ENCODE measurements around the gene PHACTR3.

The PHACTR3 gene

GRCh38 chr20:59813126-59813947 lies 209.0 kb downstream of the PHACTR3 start:
- TF ChIP-seq EZH2 (optimal IDR thresholded peaks at IDR 0.05; ENCODE audit: low read depth, low read length), result no peak
- TF ChIP-seq EZH2phosphoT487 (IDR thresholded peaks at IDR 0.05; ENCODE audit: low read length), result no peak
- TF ChIP-seq CTCF (IDR thresholded peaks at IDR 0.05; ENCODE audit: low read length), result no peak
- H3K79me2 ChIP-seq (ENCODE audit: low read length), result no peaks in the 10 kb centered on the region
- H3K27me3 ChIP-seq (replicated peaks; ENCODE audit: insufficient read depth, low read length), result no peaks in the 10 kb centered on the region

DNA sequence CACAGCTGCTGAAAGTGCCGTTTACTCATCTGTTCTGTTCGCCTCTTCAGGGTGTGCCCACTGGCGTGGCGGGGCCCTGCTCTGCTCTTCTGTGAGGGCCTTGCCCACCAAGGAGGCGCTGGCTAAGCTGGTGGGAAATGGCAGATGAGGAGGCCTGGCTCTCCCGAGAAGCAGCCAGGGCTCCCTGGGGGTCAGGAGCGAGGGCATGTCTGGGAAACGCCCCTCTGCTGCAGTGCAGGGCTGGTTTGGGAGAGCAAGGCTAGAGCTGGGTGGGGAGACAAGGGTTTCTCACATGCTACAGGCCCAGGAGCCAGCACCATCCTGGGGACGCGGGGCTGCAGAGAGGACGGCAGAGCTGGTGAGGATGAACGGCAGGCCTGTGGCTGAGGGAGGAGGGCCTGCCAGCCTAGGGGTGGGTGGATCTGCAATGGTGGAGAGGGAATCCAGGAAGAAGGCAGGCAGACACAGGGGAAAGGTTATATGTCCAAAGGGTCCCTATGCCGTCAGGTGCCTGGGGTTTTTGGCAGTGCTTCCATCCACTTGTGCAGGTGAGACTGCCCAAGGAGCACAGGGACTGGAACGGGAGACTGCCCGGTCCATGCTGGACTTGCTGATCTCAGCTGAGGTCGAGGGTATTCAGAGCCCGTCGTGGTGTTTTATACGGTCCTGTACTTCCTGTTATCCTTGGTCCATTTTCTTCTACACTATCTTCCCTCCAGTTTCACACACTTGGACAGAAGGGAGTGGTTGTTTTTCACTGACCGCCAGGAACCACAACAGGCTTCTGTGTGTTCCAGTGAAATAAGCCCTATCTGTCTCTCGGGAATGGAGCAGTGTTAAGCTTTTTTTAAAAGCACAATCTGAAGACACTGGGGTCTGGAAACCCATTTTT lies 209.9 kb downstream of the PHACTR3 start:
- Histone ChIP-seq H3K4me3 (ENCODE audit: low read length) (no peak overlapping the region), H2AFZ (ENCODE audit: low read length) (no peak overlapping the region), H3F3A (ENCODE audit: insufficient read depth, low read length) (peaks cover 5% of the 10 kb centered on the region), H3K4me2 (ENCODE audit: low read depth, low read length) (no peak overlapping the region), H3K79me2 (ENCODE audit: low read length) (no peaks in the 10 kb centered on the region), H3K9me2 (replicated peaks; ENCODE audit: insufficient read depth, low read length) (no peaks in the 10 kb centered on the region), H3K27ac (ENCODE audit: low read length) (no peak overlapping the region), H4K20me1 (ENCODE audit: insufficient read depth, low read length) (no peaks in the 10 kb centered on the region), H3K9ac (ENCODE audit: low read length) (no peak overlapping the region), H3K27me3 (replicated peaks; ENCODE audit: insufficient read depth, low read length) (peaks cover 4% of the 10 kb centered on the region; the same call in 1 of the 2 replicates), H3K36me3 (replicated peaks; ENCODE audit: insufficient read depth, low read length) (no peaks in the 10 kb centered on the region), H3K9me3 (replicated peaks; ENCODE audit: insufficient read depth, low read length) (no peaks in the 10 kb centered on the region), H3K4me1 (ENCODE audit: low read length) (peaks cover 6% of the 10 kb centered on the region)
- TF ChIP-seq EZH2phosphoT487 (IDR thresholded peaks at IDR 0.05; ENCODE audit: low read length) (no peak), CTCF (IDR thresholded peaks at IDR 0.05; ENCODE audit: low read length) (no peak)
- DNase-seq, result no peak

More at GRCh38 chr20:59813126-59813947, 209.0 kb downstream of the PHACTR3 start:
- Histone ChIP-seq H3K4me2 (ENCODE audit: low read depth, low read length) (no peak overlapping the region), H4K20me1 (ENCODE audit: insufficient read depth, low read length) (no peaks in the 10 kb centered on the region), H3K27ac (ENCODE audit: low read length) (no peak overlapping the region), H3K4me3 (ENCODE audit: low read length) (no peak overlapping the region), H3K9ac (ENCODE audit: low read length) (no peak overlapping the region), H3K36me3 (replicated peaks; ENCODE audit: insufficient read depth, low read length) (no peaks in the 10 kb centered on the region), H3K9me2 (replicated peaks; ENCODE audit: insufficient read depth, low read length) (no peaks in the 10 kb centered on the region), H3F3A (ENCODE audit: insufficient read depth, low read length) (peaks cover 5% of the 10 kb centered on the region), H2AFZ (ENCODE audit: low read length) (no peak overlapping the region), H3K9me3 (replicated peaks; ENCODE audit: insufficient read depth, low read length) (no peaks in the 10 kb centered on the region), H3K4me1 (ENCODE audit: low read length) (peaks cover 10% of the 10 kb centered on the region)
- no peak for DNase-seq

GRCh38 chr20:59814840-59815340 lies 210.6 kb downstream of the PHACTR3 start:
- no peak for DNase-seq
- no peaks in the 10 kb centered on the region for H3K9me3 ChIP-seq (replicated peaks; ENCODE audit: insufficient read depth, low read length)
- H3K79me2 ChIP-seq (ENCODE audit: low read length), result no peaks in the 10 kb centered on the region
- TF ChIP-seq EZH2phosphoT487 (IDR thresholded peaks at IDR 0.05; ENCODE audit: low read length), result no peak
- TF ChIP-seq EZH2 (optimal IDR thresholded peaks at IDR 0.05; ENCODE audit: low read depth, low read length), result no peak
- no peak for TF ChIP-seq CTCF (IDR thresholded peaks at IDR 0.05; ENCODE audit: low read length)
- H3K36me3 ChIP-seq (replicated peaks; ENCODE audit: insufficient read depth, low read length), result no peaks in the 10 kb centered on the region
- H3K4me3 ChIP-seq (ENCODE audit: low read length), result no peak overlapping the region
- no peak overlapping the region for H3K9ac ChIP-seq (ENCODE audit: low read length)
- no peaks in the 10 kb centered on the region for H3F3A ChIP-seq (ENCODE audit: insufficient read depth, low read length)
- H3K27me3 ChIP-seq (replicated peaks; ENCODE audit: insufficient read depth, low read length), result peaks cover 10% of the 10 kb centered on the region; the same call in 1 of the 2 replicates
- no peaks in the 10 kb centered on the region for H4K20me1 ChIP-seq (ENCODE audit: insufficient read depth, low read length)
- H3K27ac ChIP-seq (ENCODE audit: low read length), result no peak overlapping the region
- no peak overlapping the region for H2AFZ ChIP-seq (ENCODE audit: low read length)
- H3K4me1 ChIP-seq (ENCODE audit: low read length), result peaks cover under 1% of the 10 kb centered on the region; the same call in 1 of the 2 replicates
- H3K9me2 ChIP-seq (replicated peaks; ENCODE audit: insufficient read depth, low read length), result no peaks in the 10 kb centered on the region
- no peak overlapping the region for H3K4me2 ChIP-seq (ENCODE audit: low read depth, low read length)

Data from MM.1S (cell line).